Stimulated activated CD4-positive, alpha-beta T cell treated with anti-CD3 and anti-CD28 coated beads, Interleukin-12 subunit alpha, Interleukin-12 subunit beta, amount 100 ng/mL, for 24 hours (primary cell): ENCODE measurements around the gene TFF3.
A peak's percentile ranks its signal among the peaks of the same experiment; 100 is the strongest.

Experiments used
- DNase-seq, 2 experiments: peaks; one replicate each; pipeline ENCODE4 v3.0.0-alpha.2; 2020; ENCODE audit warnings: low read depth in 2 of 2

Gene TFF3

GRCh38 chr21:42346866-42347600, 31.8 kb upstream of the TFF3 start:
- no peak for DNase-seq

- no peak for DNase-seq
Observed at GRCh38 chr21:42346441-42346840, 31.2 kb upstream of the TFF3 start.

DNA sequence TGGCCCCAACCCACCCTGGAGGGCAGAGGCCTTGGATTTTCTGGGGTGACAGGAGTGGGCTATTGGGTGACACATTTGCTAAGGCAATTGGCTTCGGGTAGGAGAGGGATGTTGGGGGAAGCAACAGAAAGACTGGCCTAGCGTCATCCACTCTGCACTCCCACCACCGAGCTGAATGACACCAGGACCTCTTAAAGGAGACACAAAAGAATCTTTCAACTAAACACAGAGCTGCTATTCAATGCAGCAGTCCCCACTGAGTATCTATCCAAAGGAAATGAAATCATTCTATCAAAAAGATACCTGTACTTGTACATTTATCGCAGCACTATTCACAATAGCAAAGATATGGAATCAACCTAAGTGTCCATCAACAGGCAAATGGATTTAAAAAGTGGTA, 29.4 kb upstream of the TFF3 start:
- DNase-seq: no peak

DNA sequence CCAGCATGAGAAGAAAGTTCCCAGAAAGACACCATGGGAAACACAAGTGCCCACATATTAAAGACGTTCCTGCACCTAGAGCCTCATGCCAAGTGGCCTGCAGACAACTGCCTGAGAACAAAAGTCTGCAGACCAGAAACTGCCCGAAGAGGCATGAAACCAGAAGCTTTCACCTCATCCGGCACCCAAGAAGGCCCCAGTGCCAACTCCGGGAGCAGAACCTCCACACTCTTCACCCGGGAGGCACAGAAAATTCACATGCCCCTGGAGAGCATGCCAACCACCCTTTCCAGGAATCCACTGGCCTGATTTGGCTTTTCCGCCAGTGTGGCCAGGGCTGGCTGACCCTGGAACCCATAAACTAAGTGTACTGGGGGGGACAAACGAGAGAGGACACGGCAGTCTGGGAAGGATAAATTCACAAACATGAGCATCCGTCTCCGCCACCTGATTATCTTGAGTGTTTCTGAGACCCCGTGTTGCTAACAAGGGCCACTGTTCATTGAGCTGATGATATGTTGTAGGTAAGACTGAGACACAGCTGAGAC, 28.8 kb upstream of the TFF3 start:
- no peak for DNase-seq

- DNase-seq: no peak
Observed at GRCh38 chr21:42343556-42343955, 28.3 kb upstream of the TFF3 start.

- DNase-seq: no peak
Observed at GRCh38 chr21:42343101-42343500, 27.9 kb upstream of the TFF3 start.

- DNase-seq: no peak
Observed at GRCh38 chr21:42341776-42342542, 26.8 kb upstream of the TFF3 start.

DNA sequence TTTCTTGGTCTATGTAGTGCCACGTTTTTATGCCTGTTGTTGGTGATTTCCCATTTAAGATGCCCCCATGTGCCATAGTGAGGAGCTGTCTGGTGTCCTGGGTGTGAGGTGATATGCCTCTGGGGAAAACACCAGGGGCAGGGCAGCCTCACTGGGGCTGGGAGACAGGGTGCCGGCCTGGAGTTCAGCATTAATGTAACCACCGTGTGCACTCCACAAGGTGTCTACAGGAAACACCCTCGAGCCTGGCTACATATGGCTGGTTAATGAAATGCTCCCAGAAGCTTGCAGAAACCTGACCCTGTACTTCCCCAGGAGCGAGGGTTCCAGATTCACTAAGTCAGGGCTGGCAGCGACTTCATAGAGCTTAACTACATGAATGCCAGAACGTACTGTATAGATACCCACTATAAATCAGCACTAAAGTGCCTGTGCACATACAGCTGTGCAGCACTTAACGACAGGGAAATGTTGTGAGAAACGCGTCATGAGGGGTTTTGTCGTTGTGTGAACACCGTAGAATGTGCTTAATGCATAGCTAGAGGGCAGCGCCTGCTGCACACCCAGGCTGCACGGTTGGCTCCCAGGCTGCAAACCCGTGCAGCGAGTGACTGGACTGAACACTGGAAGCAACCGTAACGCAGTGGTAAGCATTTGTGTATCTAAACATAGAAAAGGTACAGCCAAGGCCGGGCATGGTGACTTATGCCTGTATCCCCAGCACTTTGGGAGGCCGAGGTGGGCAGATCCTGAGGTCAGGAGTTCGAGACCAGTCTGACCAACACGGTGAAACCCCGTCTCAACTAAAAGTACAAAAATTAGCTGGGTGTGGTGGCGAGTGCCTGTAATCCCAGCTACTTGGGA, 25.2 kb upstream of the TFF3 start:
- no peak for DNase-seq

GRCh38 chr21:42338729-42339715, 23.8 kb upstream of the TFF3 start:
- DNase-seq: no peak

GRCh38 chr21:42337830-42338728, 22.9 kb upstream of the TFF3 start:
- peak; percentile 69 to 83 for DNase-seq

DNA sequence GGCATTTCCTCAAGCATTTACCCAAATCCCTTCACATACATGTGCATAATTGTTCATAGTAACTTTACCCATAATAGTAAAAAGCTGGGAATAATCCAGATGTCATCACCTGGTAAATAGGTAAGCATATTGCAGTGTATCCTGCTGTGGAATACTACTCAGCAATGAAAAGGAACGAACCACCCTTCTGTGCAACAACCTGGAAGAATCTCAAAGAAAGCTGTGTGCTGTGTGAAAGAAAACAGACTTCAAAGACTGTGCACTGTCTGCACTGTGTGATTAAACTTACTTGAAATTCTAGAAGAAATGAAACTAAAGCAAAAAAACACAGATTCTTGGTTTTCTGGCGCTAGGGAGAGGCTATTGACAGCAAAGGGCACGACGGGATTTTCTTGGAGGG, 22.1 kb upstream of the TFF3 start:
- no peak for DNase-seq

GRCh38 chr21:42336054-42336453, 20.8 kb upstream of the TFF3 start:
- no peak for DNase-seq

DNA sequence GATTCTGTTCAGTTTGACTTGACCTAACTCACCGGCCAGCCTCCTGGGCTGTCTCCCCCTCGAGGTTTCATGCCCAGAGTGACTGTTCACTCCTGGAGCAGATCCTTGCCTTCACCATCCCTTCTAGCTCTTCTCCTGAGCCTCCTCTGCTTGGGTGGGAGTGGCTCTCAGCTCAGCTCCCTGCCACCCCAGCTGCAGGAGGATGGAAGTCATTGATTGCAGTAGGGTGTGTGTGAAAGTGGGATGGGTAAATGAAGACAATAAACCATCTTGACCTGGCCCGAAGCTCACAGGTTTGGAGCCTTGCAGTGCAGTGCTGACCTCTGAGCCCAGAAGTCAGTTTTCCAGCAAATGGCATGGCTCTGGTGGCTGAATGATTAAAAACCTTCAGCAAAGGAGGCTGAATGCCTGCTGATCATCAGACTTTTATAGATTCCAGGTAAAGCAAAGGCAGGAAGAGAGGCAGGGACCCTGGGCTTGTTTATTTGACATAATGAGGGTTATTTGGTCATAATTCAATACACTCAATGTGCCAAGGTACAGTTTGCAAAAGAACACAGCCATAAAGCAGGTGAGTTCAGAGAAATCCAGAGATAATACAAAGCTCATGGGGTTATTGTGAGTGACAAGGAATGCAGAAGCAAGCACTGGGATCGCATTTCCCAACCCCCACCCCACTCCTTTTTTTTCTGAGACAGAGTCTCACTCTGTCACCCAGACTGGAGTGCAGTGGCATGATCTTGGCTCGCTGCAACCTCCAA, 17.5 kb upstream of the TFF3 start:
- DNase-seq: no peak

GRCh38 chr21:42331660-42332059, 16.5 kb upstream of the TFF3 start:
- no peak for DNase-seq

GRCh38 chr21:42330380-42331371, 15.5 kb upstream of the TFF3 start:
- DNase-seq: no peak

GRCh38 chr21:42324896-42325295, 9.7 kb upstream of the TFF3 start:
- DNase-seq: no peak

- no peak for DNase-seq
Observed at GRCh38 chr21:42321845-42322244, 6.6 kb upstream of the TFF3 start.

DNA sequence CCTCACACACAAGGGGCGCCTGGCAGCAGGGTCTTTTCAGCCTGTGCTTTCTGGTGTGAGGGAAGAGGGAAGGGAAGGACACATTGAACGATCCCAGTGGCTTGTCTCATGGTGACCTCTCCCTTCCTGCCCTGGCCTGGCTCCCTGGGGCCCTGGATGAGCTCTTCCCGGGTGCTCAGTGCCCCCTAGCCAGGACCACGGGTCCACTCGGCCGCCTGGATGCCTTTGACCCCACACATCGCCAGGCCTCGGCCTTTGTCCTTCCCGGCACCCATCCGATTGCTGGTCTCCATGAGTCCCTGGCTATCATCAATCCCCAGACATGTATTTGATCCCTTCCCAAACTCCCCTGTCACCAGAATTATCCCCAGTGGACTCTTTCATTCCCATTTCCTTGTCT, 6.0 kb upstream of the TFF3 start:
- DNase-seq: no peak
